Brain microvascular endothelial cell (primary cell): ENCODE results near the gene FNBP1.

Experiments used
- DNase-seq: peaks from one replicate; pipeline ENCODE4 v3.0.0-alpha.2; 2020
- H3K27ac ChIP-seq: fragments of 250-450 bp; sonication (Bioruptor Pico); 2 replicates; pipeline ENCODE4 v1.5.1; 2020; ENCODE audit warnings: mild to moderate bottlenecking, moderate library complexity
- H3K27me3 ChIP-seq: fragments of 250-450 bp; sonication (Bioruptor Pico); replicated peaks from 2 replicates; pipeline ENCODE4 v1.5.1; 2020; ENCODE audit warnings: mild to moderate bottlenecking
- H3K36me3 ChIP-seq: fragments of 250-450 bp; sonication (Bioruptor Pico); replicated peaks from 2 replicates; pipeline ENCODE4 v1.5.1; 2020; ENCODE audit warnings: mild to moderate bottlenecking
- H3K4me3 ChIP-seq: 2 replicates; pipeline ENCODE4 v1.5.1; 2011; ENCODE audit warnings: low read depth, mild to moderate bottlenecking, control low read depth, low read length, moderate library complexity
- in situ Hi-C: cut with HindIII; loops from 2 replicates; pipeline ENCODE4 v1.10.0; 2017; ENCODE audit warnings: low sequenced_read_pairs, low pct_ligation_motif_present
- TF ChIP-seq, protein P1 (sequence below): IDR thresholded peaks from 2 replicates; pipeline ENCODE4 v1.5.1; 2011; ENCODE audit warnings: low read depth, mild to moderate bottlenecking, moderate library complexity, low read length, control low read depth, inconsistent platforms; ENCODE audit errors: missing control alignments

Gene FNBP1

DNA sequence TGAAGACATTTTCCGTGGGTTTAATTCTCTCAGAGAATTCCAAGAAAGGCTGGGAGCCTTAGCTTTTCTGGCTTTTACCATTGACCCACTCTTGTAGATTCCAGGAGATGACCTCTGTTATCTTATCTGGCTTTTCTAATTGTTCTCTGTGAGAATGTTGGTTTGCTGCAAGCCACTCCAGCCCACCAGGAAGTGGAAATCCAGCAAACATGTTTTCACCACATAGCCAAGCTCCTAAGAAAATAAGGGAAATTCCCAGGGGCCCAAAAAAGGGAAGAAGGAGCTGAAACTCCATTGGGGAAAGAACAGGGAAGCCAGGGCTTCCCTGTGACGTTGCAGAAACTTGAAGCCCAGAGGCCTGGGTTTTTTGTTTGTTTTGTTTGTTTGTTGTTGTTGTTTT is 30.4 kb upstream of the FNBP1 start:
- TF ChIP-seq, protein P1, sequence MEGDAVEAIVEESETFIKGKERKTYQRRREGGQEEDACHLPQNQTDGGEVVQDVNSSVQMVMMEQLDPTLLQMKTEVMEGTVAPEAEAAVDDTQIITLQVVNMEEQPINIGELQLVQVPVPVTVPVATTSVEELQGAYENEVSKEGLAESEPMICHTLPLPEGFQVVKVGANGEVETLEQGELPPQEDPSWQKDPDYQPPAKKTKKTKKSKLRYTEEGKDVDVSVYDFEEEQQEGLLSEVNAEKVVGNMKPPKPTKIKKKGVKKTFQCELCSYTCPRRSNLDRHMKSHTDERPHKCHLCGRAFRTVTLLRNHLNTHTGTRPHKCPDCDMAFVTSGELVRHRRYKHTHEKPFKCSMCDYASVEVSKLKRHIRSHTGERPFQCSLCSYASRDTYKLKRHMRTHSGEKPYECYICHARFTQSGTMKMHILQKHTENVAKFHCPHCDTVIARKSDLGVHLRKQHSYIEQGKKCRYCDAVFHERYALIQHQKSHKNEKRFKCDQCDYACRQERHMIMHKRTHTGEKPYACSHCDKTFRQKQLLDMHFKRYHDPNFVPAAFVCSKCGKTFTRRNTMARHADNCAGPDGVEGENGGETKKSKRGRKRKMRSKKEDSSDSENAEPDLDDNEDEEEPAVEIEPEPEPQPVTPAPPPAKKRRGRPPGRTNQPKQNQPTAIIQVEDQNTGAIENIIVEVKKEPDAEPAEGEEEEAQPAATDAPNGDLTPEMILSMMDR, result no peak
- peaks cover 15% of the 10 kb centered on the region for H3K36me3 ChIP-seq
- H3K4me3 ChIP-seq, result no peak overlapping the region
- H3K27me3 ChIP-seq, result no peaks in the 10 kb centered on the region
- DNase-seq, result peak; percentile 61
- in situ Hi-C loops, result no loop called here
- H3K27ac ChIP-seq, result peak overlapping the region; percentile 95

- DNase-seq, result peak; percentile 64
- H3K27me3 ChIP-seq, result no peaks in the 10 kb centered on the region
- TF ChIP-seq, protein P1, result no peak
- no peak overlapping the region for H3K4me3 ChIP-seq
- H3K36me3 ChIP-seq, result peaks cover 13% of the 10 kb centered on the region
- peak overlapping the region; percentile 95 for H3K27ac ChIP-seq
- in situ Hi-C loops, result no loop called here
Measured at GRCh38 chr9:130072515-130073235, 29.7 kb upstream of the FNBP1 start.

DNA sequence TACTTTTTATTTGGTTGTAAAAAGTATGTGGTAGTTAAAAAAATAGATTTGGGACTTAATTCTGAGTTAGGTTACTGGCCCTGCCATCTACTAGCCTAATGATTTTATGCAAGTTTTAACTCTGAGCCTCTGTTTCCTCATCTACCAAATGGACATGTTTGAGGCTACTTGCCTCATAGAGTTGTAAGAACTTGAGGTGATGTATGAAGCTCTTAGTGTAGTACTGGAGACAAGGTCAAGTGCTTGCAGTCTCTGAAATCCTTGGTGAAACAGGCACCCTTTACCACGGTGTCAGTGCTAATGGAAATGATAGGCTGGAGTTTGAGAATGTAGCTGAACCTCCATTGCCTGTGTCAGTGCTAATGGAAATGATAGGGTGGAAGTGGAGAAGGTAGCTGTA is 26.1 kb upstream of the FNBP1 start:
- Histone ChIP-seq H3K27ac (no peak overlapping the region), H3K27me3 (no peaks in the 10 kb centered on the region), H3K4me3 (no peak overlapping the region), H3K36me3 (no peaks in the 10 kb centered on the region)
- in situ Hi-C loops, result no loop called here
- TF ChIP-seq, protein P1, result no peak
- no peak for DNase-seq

GRCh38 chr9:130064621-130065020 is 21.6 kb upstream of the FNBP1 start:
- TF ChIP-seq, protein P1, result no peak
- Histone ChIP-seq H3K36me3 (peaks cover 3% of the 10 kb centered on the region), H3K4me3 (no peak overlapping the region), H3K27me3 (no peaks in the 10 kb centered on the region), H3K27ac (no peak overlapping the region)
- no peak for DNase-seq
- in situ Hi-C loops, result no loop called here

GRCh38 chr9:130062750-130063149 is 19.8 kb upstream of the FNBP1 start:
- H3K27ac ChIP-seq, result no peak overlapping the region
- in situ Hi-C loops, result no loop called here
- no peak overlapping the region for H3K4me3 ChIP-seq
- H3K27me3 ChIP-seq, result no peaks in the 10 kb centered on the region
- H3K36me3 ChIP-seq, result peaks cover 6% of the 10 kb centered on the region
- TF ChIP-seq, protein P1, result no peak
- no peak for DNase-seq

DNA sequence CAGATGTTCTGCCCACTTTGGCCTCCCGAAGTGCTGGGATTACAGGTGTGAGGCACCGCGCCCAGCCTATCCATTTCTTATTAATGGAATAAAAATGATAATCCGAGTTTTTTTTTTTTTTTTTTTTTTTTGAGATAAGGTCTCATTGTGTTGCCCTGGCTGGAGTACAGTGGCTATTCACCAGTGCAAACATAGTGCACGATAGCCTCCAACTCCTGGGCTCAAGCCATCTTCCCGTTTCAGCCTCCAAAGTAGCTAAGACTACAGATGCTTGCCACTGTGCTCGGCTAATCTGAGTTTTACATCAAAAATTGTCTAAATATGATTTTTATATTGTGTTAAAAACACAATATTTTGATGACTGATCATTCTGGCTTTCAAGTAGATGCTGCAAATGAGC is 17.3 kb upstream of the FNBP1 start:
- H3K27me3 ChIP-seq, result no peaks in the 10 kb centered on the region
- no peak overlapping the region for H3K27ac ChIP-seq
- DNase-seq, result no peak
- no peak overlapping the region for H3K4me3 ChIP-seq
- in situ Hi-C loops, result no loop called here
- H3K36me3 ChIP-seq, result peaks cover 6% of the 10 kb centered on the region
- TF ChIP-seq, protein P1, result no peak
